Measurements from ENCODE around the gene FRMD4B.

Gene FRMD4B

GRCh38 chr3:69370156-69370883 is 15.6 kb downstream of the FRMD4B start:
- TF ChIP-seq REST (IDR thresholded peaks at IDR 0.05; ENCODE audit: insufficient replicate concordance, low read depth) (no peak), GABPA (IDR thresholded peaks at IDR 0.05; ENCODE audit: low read depth) (no peak), CTCF (IDR thresholded peaks at IDR 0.05; ENCODE audit: insufficient read depth, low read length) (no peak)
- peak in 1 of 2 experiments; percentile 58 for DNase-seq (ENCODE audit: low read depth in 1 of 2, low spot score in 1 of 2)
- 0 out of 2 replicates have a peak overlapping the region, but pooled peaks have one; percentile 5 for H3K27ac ChIP-seq (replicated peaks)
- H3K4me3 ChIP-seq (replicated peaks; ENCODE audit: insufficient read depth, low read length): no peak overlapping the region
- H3K27me3 ChIP-seq (ENCODE audit: insufficient read depth, poor library complexity, severe bottlenecking): no peaks in the 10 kb centered on the region

- Histone ChIP-seq H3K4me3 (replicated peaks; ENCODE audit: insufficient read depth, low read length) (no peak overlapping the region), H3K27me3 (ENCODE audit: insufficient read depth, poor library complexity, severe bottlenecking) (no peaks in the 10 kb centered on the region), H3K27ac (replicated peaks) (no peak overlapping the region)
- peak; percentile 28 to 89 for DNase-seq (ENCODE audit: low read depth in 1 of 2, low spot score in 1 of 2)
- TF ChIP-seq GABPA (IDR thresholded peaks at IDR 0.05; ENCODE audit: low read depth): peak; percentile 59; the same call in 1 of the 2 replicates
- peak; percentile 99 for TF ChIP-seq POLR2AphosphoS5 (IDR thresholded peaks at IDR 0.05; ENCODE audit: low read depth)
- TF ChIP-seq CTCF (IDR thresholded peaks at IDR 0.05; ENCODE audit: insufficient read depth, low read length): no peak
- TF ChIP-seq SPI1 (IDR thresholded peaks at IDR 0.05; ENCODE audit: borderline replicate concordance, low read depth): peak; percentile 42; the same call in 1 of the 2 replicates
- TF ChIP-seq REST (IDR thresholded peaks at IDR 0.05; ENCODE audit: insufficient replicate concordance, low read depth): peak; percentile 37
Measured at GRCh38 chr3:69368129-69368741, 17.7 kb downstream of the FRMD4B start.

GRCh38 chr3:69367586-69367985 is 18.3 kb downstream of the FRMD4B start:
- DNase-seq (ENCODE audit: low read depth in 1 of 2, low spot score in 1 of 2): no peak
- TF ChIP-seq GABPA (IDR thresholded peaks at IDR 0.05; ENCODE audit: low read depth): no peak
- TF ChIP-seq POLR2AphosphoS5 (IDR thresholded peaks at IDR 0.05; ENCODE audit: low read depth): no peak
- TF ChIP-seq CTCF (IDR thresholded peaks at IDR 0.05; ENCODE audit: insufficient read depth, low read length): no peak
- TF ChIP-seq REST (IDR thresholded peaks at IDR 0.05; ENCODE audit: insufficient replicate concordance, low read depth): no peak
- TF ChIP-seq SPI1 (IDR thresholded peaks at IDR 0.05; ENCODE audit: borderline replicate concordance, low read depth): no peak
- H3K27me3 ChIP-seq (ENCODE audit: insufficient read depth, poor library complexity, severe bottlenecking): no peaks in the 10 kb centered on the region
- no peak overlapping the region for H3K27ac ChIP-seq (replicated peaks)
- no peak overlapping the region for H3K4me3 ChIP-seq (replicated peaks; ENCODE audit: insufficient read depth, low read length)
